Fibroblast of skin of left biceps (primary cell): ENCODE measurements around the gene MED13L.
"Not testable (repeated sequence)": the region's sequence is repeated elsewhere in the genome, so short reads cannot be mapped to it uniquely, and the experiment has no call there.

Source experiments
- DNase-seq, 2 experiments: peaks; one replicate each; pipeline ENCODE4 v3.0.0-alpha.2; 2013; ENCODE audit warnings: low read depth in 2 of 2

MED13L gene

GRCh38 chr12:116018282-116018681 lies 259.2 kb downstream of the MED13L start:
- DNase-seq: no peak

GRCh38 chr12:116015525-116015924 lies 262.0 kb downstream of the MED13L start:
- DNase-seq: peak in 1 of 2 experiments; percentile 24

- no peak for DNase-seq
Observed at GRCh38 chr12:116012757-116013156, 264.7 kb downstream of the MED13L start.

GRCh38 chr12:116011217-116011616 lies 266.3 kb downstream of the MED13L start:
- DNase-seq: no peak

DNA sequence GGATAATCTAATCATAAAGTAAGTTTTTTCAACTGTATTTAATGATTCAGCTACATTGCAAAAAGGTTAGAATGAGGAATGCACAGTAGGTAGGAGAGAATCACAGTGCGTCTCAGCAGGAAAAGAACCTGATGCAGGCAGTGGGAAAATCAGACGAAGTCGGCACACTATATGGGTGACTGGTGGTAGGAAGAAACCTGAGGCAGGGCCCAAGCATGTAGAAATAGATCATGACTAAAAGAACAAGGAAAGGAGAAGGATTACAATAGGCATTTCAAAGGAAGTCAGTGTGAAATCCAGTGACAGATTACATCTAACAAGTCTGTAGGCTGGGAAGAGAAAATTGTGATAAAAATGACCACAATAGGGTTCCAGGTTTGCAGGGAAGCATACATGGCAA lies 267.0 kb downstream of the MED13L start:
- no peak for DNase-seq

DNA sequence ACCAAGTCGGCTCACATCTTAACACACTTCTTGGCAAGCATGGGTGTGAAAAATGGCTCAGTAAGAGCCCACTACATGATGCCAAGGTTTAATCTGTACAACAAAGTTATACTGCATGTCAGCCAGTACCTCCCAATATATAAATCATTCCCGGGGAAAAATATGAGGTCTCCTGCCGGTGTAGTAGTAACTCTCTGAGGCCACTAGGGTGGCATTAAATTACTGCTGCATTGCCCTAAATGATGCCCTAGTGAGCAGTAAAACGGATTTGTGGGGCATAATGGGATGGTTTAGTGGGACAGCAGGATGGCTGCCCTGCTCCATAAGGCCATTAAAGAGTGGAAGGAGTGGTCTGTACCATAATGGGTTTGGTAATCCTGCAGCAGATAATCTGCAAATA lies 267.7 kb downstream of the MED13L start:
- DNase-seq: no peak

- DNase-seq: no peak
Observed at GRCh38 chr12:116006141-116006540, 271.4 kb downstream of the MED13L start.

DNA sequence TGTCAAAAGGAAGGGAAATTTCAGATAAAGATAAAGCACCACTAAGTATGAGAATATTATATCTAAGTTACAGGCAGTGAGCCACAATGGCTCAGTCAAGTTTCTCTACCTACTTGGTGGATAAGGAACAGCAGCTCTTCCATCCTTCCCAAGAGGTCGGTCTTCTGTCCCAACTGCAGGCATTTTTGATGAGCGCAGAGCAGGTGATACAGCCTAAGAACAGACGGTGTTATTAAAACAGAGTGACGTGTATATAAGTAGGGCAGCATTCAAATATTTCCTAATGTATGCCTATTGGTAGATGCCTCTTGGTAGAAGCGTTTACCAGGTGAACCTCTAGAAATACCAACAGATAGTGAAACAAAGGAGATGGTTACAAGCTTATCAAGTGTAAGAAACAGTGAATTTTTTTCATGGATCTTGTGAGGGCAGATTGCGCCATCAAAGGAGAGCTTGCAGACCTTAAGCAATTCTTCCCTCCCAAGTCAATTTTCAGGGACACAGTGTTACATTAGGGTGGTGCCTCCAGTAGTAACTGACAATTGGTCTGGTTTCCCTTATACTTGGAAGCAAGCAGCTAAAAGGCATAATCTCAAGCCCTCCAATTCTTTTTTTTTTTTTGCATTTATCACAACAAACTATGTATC lies 274.5 kb downstream of the MED13L start:
- no peak for DNase-seq

DNA sequence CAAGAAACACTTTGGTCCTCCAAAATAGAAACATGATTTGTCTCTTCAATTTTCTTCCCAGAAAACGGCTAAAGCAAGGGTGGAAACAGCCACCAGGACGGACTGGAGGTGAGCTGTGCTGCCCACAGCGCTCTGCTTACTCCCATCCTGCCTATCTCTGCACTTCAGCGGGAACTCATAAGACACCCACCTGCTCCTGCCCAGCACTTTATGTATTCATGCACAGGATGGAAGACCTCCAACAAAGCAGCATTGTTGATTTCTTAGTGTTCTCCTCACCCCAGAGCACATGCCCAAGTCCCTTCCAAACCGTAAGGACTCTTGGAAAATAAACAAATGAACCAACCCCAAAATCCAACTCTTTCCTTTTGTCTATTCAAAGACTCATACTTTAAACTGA lies 277.2 kb downstream of the MED13L start:
- DNase-seq: no peak

DNA sequence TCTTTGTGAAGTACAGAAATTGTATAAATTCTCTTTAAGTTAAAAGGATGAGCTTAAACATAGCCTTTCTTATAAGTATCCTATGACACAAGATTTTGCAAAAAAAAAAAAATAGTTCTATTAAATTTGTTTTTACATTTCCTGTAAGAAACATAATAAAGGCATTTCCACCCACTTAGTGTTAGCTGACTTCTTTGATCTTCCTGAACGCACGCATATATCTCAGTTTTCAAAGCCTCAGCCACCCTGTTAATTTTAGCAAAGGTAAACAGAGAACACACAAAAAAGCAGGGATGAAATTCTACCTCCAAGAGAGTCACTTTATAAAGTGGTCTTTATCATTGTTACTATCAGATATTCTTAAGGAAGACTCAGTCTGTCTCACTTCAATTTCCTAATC lies 277.9 kb downstream of the MED13L start:
- no peak for DNase-seq

DNA sequence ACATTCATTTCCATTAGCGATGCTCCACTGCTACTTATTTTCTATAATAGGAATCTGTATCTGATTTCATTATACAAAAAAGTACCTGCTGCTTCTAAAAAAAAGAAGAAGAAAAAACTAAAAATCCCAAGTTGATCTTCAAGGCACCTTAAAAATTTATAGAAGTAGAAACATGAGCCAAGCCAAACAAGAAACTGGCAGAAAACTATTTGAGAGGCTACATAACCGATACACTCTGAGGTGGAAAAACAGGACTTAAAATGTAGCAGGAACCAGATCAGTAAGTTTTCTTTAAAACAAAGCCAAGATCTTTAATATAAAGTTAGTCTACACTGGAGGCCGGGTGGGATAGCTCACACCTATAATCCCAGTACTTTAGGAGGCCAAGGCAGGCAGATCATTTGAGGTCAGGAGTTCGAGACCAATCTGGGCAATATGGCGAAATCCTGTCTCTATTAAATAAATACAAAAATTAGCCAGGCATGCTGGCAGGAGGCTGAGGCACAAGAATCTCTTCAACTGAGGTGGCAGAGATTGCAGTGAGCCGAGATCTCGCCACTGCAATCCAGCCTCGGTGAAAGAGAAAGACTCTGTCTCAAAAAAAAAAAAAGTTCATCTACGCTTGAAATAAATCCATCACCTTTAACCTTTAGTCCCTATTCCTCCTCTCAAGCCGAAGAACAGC lies 278.6 kb downstream of the MED13L start:
- DNase-seq: no peak

DNA sequence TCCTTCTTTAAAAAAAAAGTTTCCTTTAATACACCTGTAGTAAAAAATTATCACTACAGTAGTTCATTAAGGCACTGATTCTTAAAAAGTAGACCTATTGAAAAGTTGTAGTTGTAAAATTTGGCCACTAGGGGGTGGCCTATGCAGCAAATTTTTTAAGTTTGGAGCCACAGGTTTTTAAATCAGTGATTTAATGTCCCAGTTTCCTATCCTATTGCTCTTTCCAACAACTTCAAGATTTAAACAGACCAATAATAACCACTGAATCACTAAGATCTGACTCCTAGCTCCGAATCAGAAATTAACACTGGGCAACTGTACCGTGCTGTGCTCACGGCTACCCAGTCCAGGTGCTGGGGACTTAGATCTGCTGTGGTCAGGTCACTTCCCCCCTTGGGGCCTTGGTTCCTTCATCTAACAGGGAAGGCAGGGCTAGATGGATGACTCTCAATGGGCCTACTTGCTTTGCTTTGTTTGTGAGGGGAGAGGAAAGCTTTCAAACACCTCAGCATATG lies 279.3 kb downstream of the MED13L start:
- peak; percentile 17 to 24 for DNase-seq

DNA sequence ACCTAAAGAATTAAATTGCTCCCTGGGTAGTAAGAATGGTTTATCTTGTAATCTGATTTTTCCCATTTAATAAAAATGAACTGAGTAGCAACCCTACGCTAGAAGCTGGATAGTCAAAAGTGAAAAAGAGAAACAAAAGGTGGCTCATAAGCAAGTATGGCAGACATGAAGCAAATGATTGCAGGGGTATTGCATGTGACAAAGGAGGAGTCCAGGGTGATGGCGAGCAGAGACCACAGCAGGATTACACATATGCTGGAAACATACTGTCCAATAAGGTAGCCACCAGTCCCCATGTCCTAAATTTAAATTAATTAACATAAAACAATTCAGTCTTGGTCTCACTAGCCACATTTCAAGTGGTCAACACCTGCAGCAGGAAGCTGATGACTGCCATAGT lies 283.8 kb downstream of the MED13L start:
- DNase-seq: no peak

DNA sequence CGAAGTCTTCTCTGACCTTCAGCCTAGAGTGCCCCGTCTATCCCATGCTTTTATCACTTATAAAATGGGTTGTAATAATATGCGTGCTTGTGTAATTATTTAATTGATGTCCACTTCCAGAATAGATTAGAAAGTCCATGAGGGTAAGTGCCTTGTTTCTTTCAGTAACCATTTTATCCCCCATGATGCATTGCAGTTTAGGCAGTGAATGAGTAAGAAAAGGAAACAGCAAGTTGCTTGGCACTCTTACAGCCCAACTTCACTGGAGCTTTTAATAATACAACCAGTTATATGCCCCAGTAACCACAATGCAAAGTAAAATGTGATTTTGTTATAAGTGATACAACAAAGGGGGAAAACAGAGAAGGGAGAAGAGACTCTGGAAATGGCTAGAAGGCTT lies 287.3 kb downstream of the MED13L start:
- DNase-seq: no peak

GRCh38 chr12:115988625-115989563 lies 288.6 kb downstream of the MED13L start:
- no peak for DNase-seq

- DNase-seq: no peak
Observed at GRCh38 chr12:115988212-115988611, 289.3 kb downstream of the MED13L start.

- no peak for DNase-seq
Observed at GRCh38 chr12:115984616-115985015, 292.9 kb downstream of the MED13L start.

DNA sequence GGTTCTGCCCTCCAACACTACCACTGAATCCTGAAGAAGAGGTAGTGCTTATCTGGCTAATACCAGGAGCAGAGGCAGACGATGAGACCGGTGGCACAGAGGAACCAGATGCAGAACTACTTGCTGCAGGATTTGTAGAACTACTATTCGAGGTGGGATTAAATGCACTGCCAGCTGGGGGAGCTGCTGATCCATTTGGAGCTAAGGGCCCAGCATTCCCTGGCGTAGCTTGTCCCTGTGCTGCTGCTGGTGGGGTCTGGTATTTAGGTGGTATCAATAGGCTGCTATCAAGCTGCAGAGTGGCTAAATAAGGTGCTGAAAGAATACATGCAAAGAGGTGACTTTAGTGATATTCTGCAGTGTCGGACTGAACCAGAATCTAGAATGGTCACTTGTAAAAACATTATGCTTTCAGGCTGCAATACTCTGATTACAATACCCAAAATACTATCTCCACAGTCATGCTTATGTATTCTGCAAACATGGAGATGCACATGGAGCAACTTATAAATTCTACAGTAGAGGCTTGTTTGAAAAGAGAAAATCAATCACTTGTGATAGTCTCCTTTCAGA lies 294.2 kb downstream of the MED13L start:
- DNase-seq: no peak

- no peak for DNase-seq
Observed at GRCh38 chr12:115980339-115980738, 297.2 kb downstream of the MED13L start.

DNA sequence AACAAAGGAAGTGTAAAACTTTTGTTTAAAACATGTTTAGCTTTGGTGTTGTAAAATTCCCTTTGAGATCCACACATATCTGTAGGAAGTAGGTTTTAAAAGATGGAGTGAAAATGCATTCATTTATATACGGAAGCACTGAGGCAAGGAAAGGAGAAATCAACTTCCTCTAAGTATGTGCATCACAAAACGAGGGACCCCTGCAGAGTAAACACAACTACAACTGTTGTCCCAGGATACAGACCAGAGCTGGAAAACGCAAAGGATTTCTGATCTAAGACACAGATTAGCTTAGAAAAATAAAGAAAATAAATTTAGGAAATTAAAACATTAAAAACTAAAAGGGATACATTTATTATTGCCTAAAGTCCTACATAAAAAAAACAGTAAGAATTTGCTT lies 297.6 kb downstream of the MED13L start:
- DNase-seq: no peak

DNA sequence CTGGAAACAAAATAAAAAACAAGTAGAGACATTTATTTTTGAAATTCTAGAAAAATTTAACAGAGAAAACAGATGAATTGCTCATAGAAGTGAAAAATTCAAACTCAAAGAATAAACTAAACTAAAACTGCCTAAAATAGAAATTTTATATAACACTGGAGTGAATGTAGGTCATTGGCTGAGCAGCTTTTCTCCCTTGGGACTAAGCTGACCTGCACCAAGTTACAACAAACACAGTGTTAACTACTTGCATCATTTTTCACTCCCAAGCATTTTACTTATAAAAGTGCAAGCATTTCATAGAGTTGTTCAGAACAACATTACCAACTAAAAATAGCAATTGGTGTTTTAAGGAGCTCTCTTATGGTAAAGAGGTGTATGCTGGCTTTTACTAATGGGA lies 298.1 kb downstream of the MED13L start:
- DNase-seq: no peak

GRCh38 chr12:115976829-115977228 lies 300.7 kb downstream of the MED13L start:
- not testable (repeated sequence) for DNase-seq
